IPS DF 6.9 (cell line): ENCODE measurements around the gene SNTG2.

Experiments
- DNase-seq: peaks from one replicate; pipeline ENCODE4 v3.0.0-alpha.2; 2013; ENCODE audit warnings: low read depth, low spot score
- H3K27ac ChIP-seq: one replicate; pipeline ENCODE4 v1.5.1; 2013; ENCODE audit warnings: low read length, control low read depth
- H3K27me3 ChIP-seq: 2 replicates; pipeline ENCODE4 v1.6.1; 2013; ENCODE audit warnings: mild to moderate bottlenecking, low read length; ENCODE audit not compliant: control insufficient read depth, insufficient read depth
- H3K36me3 ChIP-seq: 2 replicates; pipeline ENCODE4 v1.6.1; 2013; ENCODE audit warnings: low read length; ENCODE audit not compliant: control insufficient read depth, insufficient read depth
- H3K4me1 ChIP-seq: 2 replicates; pipeline ENCODE4 v1.6.1; 2013; ENCODE audit warnings: low read length; ENCODE audit not compliant: control insufficient read depth, insufficient read depth
- H3K4me3 ChIP-seq: 2 replicates; pipeline ENCODE4 v1.5.1; 2013; ENCODE audit warnings: mild to moderate bottlenecking, low read length
- H3K9me3 ChIP-seq: 2 replicates; pipeline ENCODE4 v1.6.1; 2013; ENCODE audit warnings: low read length, inconsistent platforms; ENCODE audit not compliant: control insufficient read depth, insufficient read depth
- WGBS: extraction: QIAGEN DNeasy Blood & Tissue Kit; methylation state at CpG from one replicate; pipeline ENCODE4 v1.1.7; 2013; ENCODE audit warnings: mixed read lengths, missing lambda C conversion rate; ENCODE audit not compliant: insufficient read length, insufficient coverage; 5-methylcytosine and 5-hydroxymethylcytosine counted together

SNTG2 gene

DNA sequence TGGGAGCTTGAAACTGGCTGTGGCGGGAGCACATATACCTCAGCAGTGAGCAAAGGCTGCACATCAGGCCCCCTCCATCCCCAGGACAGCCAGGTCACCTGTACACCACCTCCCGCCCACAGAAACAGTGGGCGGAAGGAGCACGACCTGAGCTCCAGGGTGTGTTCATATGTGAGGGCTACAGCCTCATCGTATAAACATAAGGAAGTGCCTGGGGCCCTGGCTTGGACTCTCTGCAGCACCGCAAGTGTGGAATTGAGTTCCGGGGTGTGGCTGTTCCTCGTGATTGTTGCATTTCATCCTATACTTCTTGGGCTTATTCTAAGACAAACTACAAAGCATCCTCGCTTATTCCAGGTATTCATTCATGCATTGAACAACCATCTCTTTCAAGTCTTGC lies 402.5 kb downstream of the SNTG2 start:
- DNase-seq, result no peak
- Histone ChIP-seq H3K27me3 (no peaks in the 10 kb centered on the region), H3K4me3 (no peak overlapping the region), H3K4me1 (no peaks in the 10 kb centered on the region), H3K36me3 (no peaks in the 10 kb centered on the region), H3K27ac (no peak overlapping the region), H3K9me3 (no peaks in the 10 kb centered on the region; the same call in 1 of the 2 replicates)
- no CpG with 5 or more reads among the region's 9 CpGs for WGBS

- Histone ChIP-seq H3K4me3 (no peak overlapping the region), H3K36me3 (no peaks in the 10 kb centered on the region), H3K27ac (no peak overlapping the region), H3K9me3 (no peaks in the 10 kb centered on the region; the same call in 1 of the 2 replicates), H3K4me1 (no peaks in the 10 kb centered on the region), H3K27me3 (no peaks in the 10 kb centered on the region)
- DNase-seq, result no peak
- no CpG with 5 or more reads among the region's 10 CpGs for WGBS
Measured at GRCh38 chr2:1353543-1353942, 402.9 kb downstream of the SNTG2 start.

DNA sequence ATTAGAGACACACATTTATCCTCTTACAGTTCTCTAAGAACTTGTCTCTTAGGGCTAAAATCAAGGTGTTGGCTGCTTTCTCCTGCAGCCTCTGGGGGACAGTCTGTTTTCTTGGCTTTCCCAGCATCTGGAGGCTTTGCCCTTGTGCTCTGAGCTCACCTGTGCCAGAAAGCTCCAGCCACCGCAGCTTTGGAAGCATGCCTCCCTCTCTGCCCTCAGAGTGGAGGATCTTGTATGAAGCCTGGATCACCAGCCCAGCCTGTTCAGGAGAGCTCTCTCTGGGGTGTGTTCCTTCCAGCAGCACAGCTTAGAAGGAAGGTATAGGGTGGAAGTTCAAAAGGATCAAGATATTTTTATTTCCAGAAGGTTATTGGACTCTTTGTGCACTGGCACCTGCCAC lies 409.5 kb downstream of the SNTG2 start:
- no peaks in the 10 kb centered on the region for H3K4me1 ChIP-seq
- no peaks in the 10 kb centered on the region for H3K27me3 ChIP-seq
- no peaks in the 10 kb centered on the region for H3K36me3 ChIP-seq
- H3K9me3 ChIP-seq, result no peaks in the 10 kb centered on the region
- H3K4me3 ChIP-seq, result no peak overlapping the region
- WGBS, result no CpG with 5 or more reads among the region's 1 CpG
- H3K27ac ChIP-seq, result no peak overlapping the region
- DNase-seq, result no peak

- no peaks in the 10 kb centered on the region for H3K27me3 ChIP-seq
- H3K27ac ChIP-seq, result no peak overlapping the region
- no peak for DNase-seq
- no CpG with 5 or more reads among the region's 6 CpGs for WGBS
- no peaks in the 10 kb centered on the region for H3K4me1 ChIP-seq
- H3K9me3 ChIP-seq, result no peaks in the 10 kb centered on the region
- H3K4me3 ChIP-seq, result no peak overlapping the region
- no peaks in the 10 kb centered on the region for H3K36me3 ChIP-seq
Measured at GRCh38 chr2:1360557-1361250, 410.1 kb downstream of the SNTG2 start.

- DNase-seq, result no peak
- H3K27ac ChIP-seq, result no peak overlapping the region
- no peak overlapping the region for H3K4me3 ChIP-seq
- H3K36me3 ChIP-seq, result no peaks in the 10 kb centered on the region
- H3K4me1 ChIP-seq, result no peaks in the 10 kb centered on the region
- H3K27me3 ChIP-seq, result no peaks in the 10 kb centered on the region
- no CpG with 5 or more reads among the region's 2 CpGs for WGBS
- H3K9me3 ChIP-seq, result no peaks in the 10 kb centered on the region
Measured at GRCh38 chr2:1363367-1363766, 412.7 kb downstream of the SNTG2 start.

DNA sequence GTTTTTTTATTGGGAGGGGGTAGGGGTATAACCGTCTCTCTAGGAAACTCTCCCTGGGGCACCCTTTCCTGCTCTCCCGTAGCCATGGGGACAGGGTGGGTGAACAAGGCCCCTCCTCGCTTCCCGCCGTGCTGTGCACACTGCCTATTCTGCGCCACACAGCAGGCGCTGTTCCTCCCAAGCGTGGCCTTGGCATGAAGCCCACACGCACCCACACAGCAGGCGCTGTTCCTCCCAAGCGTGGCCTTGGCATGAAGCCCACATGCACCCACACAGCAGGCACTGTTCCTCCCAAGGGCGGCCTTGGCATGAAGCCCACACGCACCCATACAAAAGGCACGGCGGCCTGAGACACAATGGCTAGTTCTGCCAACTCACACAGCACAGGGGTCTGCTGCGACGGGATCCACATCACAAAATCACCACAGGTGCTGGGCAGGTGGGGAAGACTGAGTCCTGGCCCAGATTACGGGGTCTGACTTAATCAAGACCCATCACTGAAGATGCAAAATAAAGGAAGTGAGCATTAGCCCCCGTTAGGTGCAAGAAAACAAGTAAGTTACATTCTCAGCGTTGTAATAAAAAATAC lies 416.0 kb downstream of the SNTG2 start:
- Histone ChIP-seq H3K27ac (no peak overlapping the region), H3K4me3 (no peak overlapping the region), H3K4me1 (no peaks in the 10 kb centered on the region), H3K9me3 (no peaks in the 10 kb centered on the region), H3K36me3 (no peaks in the 10 kb centered on the region), H3K27me3 (no peaks in the 10 kb centered on the region)
- WGBS, result no CpG with 5 or more reads among the region's 20 CpGs
- DNase-seq, result no peak

GRCh38 chr2:1367601-1368000 lies 417.0 kb downstream of the SNTG2 start:
- DNase-seq, result no peak
- Histone ChIP-seq H3K4me1 (no peaks in the 10 kb centered on the region), H3K36me3 (no peaks in the 10 kb centered on the region), H3K27me3 (no peaks in the 10 kb centered on the region), H3K27ac (no peak overlapping the region), H3K4me3 (no peak overlapping the region), H3K9me3 (no peaks in the 10 kb centered on the region)
- WGBS, result no CpG with 5 or more reads among the region's 9 CpGs

DNA sequence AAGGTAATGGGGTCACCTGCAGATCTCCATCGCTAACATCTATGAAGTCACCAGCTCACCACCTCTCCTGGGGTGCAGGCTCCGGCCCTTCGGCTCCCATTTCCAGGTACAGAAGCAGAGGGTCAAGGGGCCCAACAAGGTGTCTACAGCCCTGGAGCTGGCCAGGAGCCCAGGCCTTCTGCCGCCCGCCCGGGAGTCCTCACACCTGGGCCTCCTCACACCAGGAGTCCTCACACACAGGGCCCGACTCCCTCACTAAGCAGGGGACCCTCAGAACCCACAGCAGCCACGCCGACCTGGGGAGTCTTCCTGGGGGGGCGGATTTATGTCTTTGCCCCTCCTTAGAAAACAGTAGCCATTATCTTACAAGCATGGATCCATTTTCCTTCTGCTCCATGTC lies 419.3 kb downstream of the SNTG2 start:
- Histone ChIP-seq H3K9me3 (no peaks in the 10 kb centered on the region), H3K4me1 (no peaks in the 10 kb centered on the region), H3K4me3 (no peak overlapping the region), H3K27me3 (no peaks in the 10 kb centered on the region), H3K36me3 (no peaks in the 10 kb centered on the region), H3K27ac (no peak overlapping the region)
- no peak for DNase-seq
- WGBS, result no CpG with 5 or more reads among the region's 10 CpGs

DNA sequence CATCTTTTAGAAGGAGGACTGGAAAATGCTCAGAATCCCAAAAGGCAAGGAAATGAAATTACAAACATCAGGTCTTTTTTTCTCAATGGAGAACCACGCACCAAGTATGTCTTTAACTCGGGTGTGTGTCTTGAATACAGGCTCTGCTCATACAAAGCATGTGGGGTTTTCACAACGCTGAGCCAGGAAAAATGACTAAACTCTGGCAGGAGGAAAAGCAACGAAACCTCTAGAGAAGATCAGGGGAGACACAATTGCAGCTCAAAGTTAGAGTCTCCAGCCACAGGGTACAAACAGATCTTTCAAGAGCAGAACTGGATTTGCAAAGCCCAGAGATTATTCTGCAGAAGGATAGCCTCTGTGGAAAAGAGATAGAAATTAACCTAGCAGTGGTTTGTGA lies 419.8 kb downstream of the SNTG2 start:
- DNase-seq, result no peak

DNA sequence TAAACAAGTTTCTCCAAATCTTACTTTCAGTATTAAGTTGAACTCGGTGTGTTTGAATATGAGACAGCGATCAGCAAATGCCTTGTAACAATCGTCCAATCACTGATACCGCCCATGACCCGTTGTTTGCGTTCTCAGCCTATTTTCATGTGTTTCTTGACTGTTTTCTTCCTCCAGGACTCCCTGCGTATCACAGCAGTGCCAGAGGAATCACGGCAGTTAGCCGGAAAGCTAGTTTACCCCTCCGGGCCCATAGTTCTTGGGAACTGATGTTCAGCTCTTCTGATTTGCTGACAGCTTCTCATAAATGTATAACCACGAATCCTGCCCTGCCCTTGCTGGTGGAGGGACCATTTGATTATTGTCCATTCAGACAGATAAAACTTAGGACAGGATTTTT lies 420.4 kb downstream of the SNTG2 start:
- Histone ChIP-seq H3K27ac (no peak overlapping the region), H3K4me1 (no peaks in the 10 kb centered on the region), H3K27me3 (no peaks in the 10 kb centered on the region), H3K4me3 (no peak overlapping the region), H3K36me3 (no peaks in the 10 kb centered on the region), H3K9me3 (no peaks in the 10 kb centered on the region)
- no peak for DNase-seq
- no CpG with 5 or more reads among the region's 11 CpGs for WGBS

More for the DNA sequence above, 419.8 kb downstream of the SNTG2 start:
- Histone ChIP-seq H3K27me3 (no peaks in the 10 kb centered on the region), H3K4me1 (no peaks in the 10 kb centered on the region), H3K36me3 (no peaks in the 10 kb centered on the region), H3K4me3 (no peak overlapping the region), H3K9me3 (no peaks in the 10 kb centered on the region), H3K27ac (no peak overlapping the region)
- WGBS, result no CpG with 5 or more reads among the region's 4 CpGs

- Histone ChIP-seq H3K4me1 (no peaks in the 10 kb centered on the region), H3K9me3 (no peaks in the 10 kb centered on the region), H3K27ac (no peak overlapping the region), H3K27me3 (no peaks in the 10 kb centered on the region), H3K36me3 (no peaks in the 10 kb centered on the region), H3K4me3 (no peak overlapping the region)
- no CpG with 5 or more reads among the region's 12 CpGs for WGBS
- no peak for DNase-seq
Measured at GRCh38 chr2:1373830-1374229, 423.2 kb downstream of the SNTG2 start.
